ENCODE results near the gene LFNG.

- TF ChIP-seq CTCF (IDR thresholded peaks at IDR 0.05) (no peak), EZH2 (IDR thresholded peaks at IDR 0.05) (no peak)
Observed at GRCh38 chr7:2472739-2473138, 46.8 kb upstream of the LFNG start.

Data from neural progenitor cell (in vitro differentiated cells).